Neural cell (in vitro differentiated cells): Measurements from ENCODE around the gene ADIPOR2.

Experiments used
- CTCF ChIP-seq: fragments of 450-650 bp; IDR thresholded peaks from 2 replicates; pipeline ENCODE4 v1.5.1; 2014; ENCODE audit warnings: antibody characterized with exemption, mild to moderate bottlenecking, moderate library complexity; ENCODE audit not compliant: poor library complexity, severe bottlenecking
- EP300 ChIP-seq: fragments of 450-650 bp; conservative IDR thresholded peaks from 2 replicates; pipeline ENCODE4 v1.6.1; 2014; ENCODE audit warnings: antibody characterized with exemption, mild to moderate bottlenecking, moderate library complexity; ENCODE audit not compliant: poor library complexity, severe bottlenecking
- EZH2 ChIP-seq: fragments of 200-600, 300-800 bp; shearing (Covaris generic), sonication (generic); IDR thresholded peaks from 2 replicates; pipeline ENCODE4 v1.6.1; 2014; ENCODE audit warnings: antibody characterized with exemption, low read length, borderline replicate concordance, mild to moderate bottlenecking; ENCODE audit not compliant: insufficient read depth, poor library complexity, severe bottlenecking
- POLR2AphosphoS5 ChIP-seq: IDR thresholded peaks from 2 replicates; pipeline ENCODE4 v1.6.1; 2012
- RAD21 ChIP-seq: fragments of 450-650 bp; conservative IDR thresholded peaks from 2 replicates; pipeline ENCODE4 v1.6.1; 2014; ENCODE audit warnings: antibody characterized with exemption, mild to moderate bottlenecking, moderate library complexity
- REST ChIP-seq: IDR thresholded peaks from 2 replicates; pipeline ENCODE4 v1.6.1; 2012; ENCODE audit warnings: borderline replicate concordance
- SMC3 ChIP-seq: fragments of 450-650 bp; conservative IDR thresholded peaks from 2 replicates; pipeline ENCODE4 v1.6.1; 2014; ENCODE audit warnings: antibody characterized with exemption, mild to moderate bottlenecking, moderate library complexity; ENCODE audit not compliant: poor library complexity
- TAF1 ChIP-seq: IDR thresholded peaks from 2 replicates; pipeline ENCODE4 v1.6.1; 2012; ENCODE audit warnings: low read depth

GRCh38 chr12:1836241-1836803 lies 145.5 kb downstream of the ADIPOR2 start:
- TF ChIP-seq EZH2 = no peak
- no peak for TF ChIP-seq CTCF
- TF ChIP-seq REST = no peak
- TF ChIP-seq TAF1 = no peak
- TF ChIP-seq RAD21 = no peak
- TF ChIP-seq EP300 = no peak
- TF ChIP-seq POLR2AphosphoS5 = no peak
- no peak for TF ChIP-seq SMC3
